A673 (cell line): ENCODE data around the gene POU2F2.

Experiments used
- EZH2 ChIP-seq: fragments of 200-600 bp; sonication (generic); IDR thresholded peaks from 2 replicates; pipeline ENCODE4 v1.6.1; 2017; ENCODE audit warnings: borderline replicate concordance, low read depth, mild to moderate bottlenecking, mixed read lengths, antibody characterized with exemption, low read length; ENCODE audit not compliant: poor library complexity, severe bottlenecking
- TF ChIP-seq, protein P1 (sequence below): fragments of 300-800, 200-600 bp; sonication (generic); conservative IDR thresholded peaks from 2 replicates; pipeline ENCODE4 v1.5.1; 2017; ENCODE audit warnings: low read depth, mild to moderate bottlenecking, antibody characterized with exemption, low read length, moderate library complexity, mixed read lengths

DNA sequence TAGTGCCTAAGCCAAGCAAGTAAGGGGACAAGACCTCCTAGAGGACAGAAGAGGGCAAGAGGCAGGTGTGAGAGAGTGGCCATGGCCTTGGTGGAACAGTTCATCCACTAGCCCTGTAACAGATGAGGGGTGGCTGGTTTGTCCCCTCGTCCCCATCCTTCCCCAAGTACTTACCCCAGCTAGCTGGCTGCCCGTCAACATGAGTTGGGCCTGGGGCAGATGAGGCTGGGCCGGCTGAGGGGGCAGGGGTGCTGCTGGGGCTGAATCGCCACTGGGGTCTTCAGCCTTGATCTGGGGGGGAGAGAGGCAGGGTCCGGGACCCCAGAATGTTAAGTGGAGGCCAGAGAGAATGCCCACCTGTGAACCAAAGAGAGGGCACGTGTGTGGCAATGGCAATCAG, 15.2 kb downstream of the POU2F2 start:
- TF ChIP-seq, protein P1, sequence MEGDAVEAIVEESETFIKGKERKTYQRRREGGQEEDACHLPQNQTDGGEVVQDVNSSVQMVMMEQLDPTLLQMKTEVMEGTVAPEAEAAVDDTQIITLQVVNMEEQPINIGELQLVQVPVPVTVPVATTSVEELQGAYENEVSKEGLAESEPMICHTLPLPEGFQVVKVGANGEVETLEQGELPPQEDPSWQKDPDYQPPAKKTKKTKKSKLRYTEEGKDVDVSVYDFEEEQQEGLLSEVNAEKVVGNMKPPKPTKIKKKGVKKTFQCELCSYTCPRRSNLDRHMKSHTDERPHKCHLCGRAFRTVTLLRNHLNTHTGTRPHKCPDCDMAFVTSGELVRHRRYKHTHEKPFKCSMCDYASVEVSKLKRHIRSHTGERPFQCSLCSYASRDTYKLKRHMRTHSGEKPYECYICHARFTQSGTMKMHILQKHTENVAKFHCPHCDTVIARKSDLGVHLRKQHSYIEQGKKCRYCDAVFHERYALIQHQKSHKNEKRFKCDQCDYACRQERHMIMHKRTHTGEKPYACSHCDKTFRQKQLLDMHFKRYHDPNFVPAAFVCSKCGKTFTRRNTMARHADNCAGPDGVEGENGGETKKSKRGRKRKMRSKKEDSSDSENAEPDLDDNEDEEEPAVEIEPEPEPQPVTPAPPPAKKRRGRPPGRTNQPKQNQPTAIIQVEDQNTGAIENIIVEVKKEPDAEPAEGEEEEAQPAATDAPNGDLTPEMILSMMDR = no peak
- no peak for TF ChIP-seq EZH2
